Measurements from ENCODE around the gene SHC3. TPM values are rescaled to one million over a fixed set of nuclear protein-coding genes. Genes with fewer than 3 reads are reported as not detected.

Gene SHC3
- total RNA-seq, 3 donors from 2014 or later (not counting 1 experiment from before 2014, with no cell fraction given) = 0.02 to 0.09 (median 0.08) TPM

GRCh38 chr9:89149726-89150125 lies 28.9 kb downstream of the SHC3 start:
- Histone ChIP-seq H3K27me3 (ENCODE audit: control insufficient read depth, insufficient read depth, low read length) (no peaks in the 10 kb centered on the region), H3K4me3 (ENCODE audit: low read length) (no peak overlapping the region), H3K27ac (ENCODE audit: low read length) (no peak overlapping the region), H3K4me1 (ENCODE audit: control insufficient read depth, insufficient read depth, low read length) (no peaks in the 10 kb centered on the region), H3K9me3 (ENCODE audit: control insufficient read depth, insufficient read depth, low read length) (no peaks in the 10 kb centered on the region), H3K36me3 (ENCODE audit: control insufficient read depth, insufficient read depth, low read length) (no peaks in the 10 kb centered on the region)
- Mint-ChIP-seq H3K4me1 (peaks cover 3 to 4% of the 10 kb centered on the region in 2 donors), H3K4me3 (no peak overlapping the region), H3K9me3 (no peaks in the 10 kb centered on the region), H3K27ac (no peak overlapping the region), H3K36me3 (no peaks in the 10 kb centered on the region), H3K27me3 (ENCODE audit: low read depth in 2 of 2) (peaks cover 12 to 35% of the 10 kb centered on the region in 2 donors)
- no peak for DNase-seq
- WGBS (ENCODE audit: insufficient coverage) = 88% methylated on average over 2 of the region's 3 CpGs
- intact Hi-C loops (cut with micrococcal nuclease) = no loop called here
- ATAC-seq = no peak
- no peak for TF ChIP-seq CTCF (IDR thresholded peaks at IDR 0.05)

- intact Hi-C loops (cut with micrococcal nuclease) = no loop called here
- H3K27ac Mint-ChIP-seq = no peak overlapping the region
- H3K36me3 Mint-ChIP-seq = no peaks in the 10 kb centered on the region
- 93% methylated on average over 3 of the region's 3 CpGs for WGBS (ENCODE audit: insufficient coverage)
- ATAC-seq = no peak
- Histone ChIP-seq H3K4me1 (ENCODE audit: control insufficient read depth, insufficient read depth, low read length) (no peaks in the 10 kb centered on the region), H3K36me3 (ENCODE audit: control insufficient read depth, insufficient read depth, low read length) (no peaks in the 10 kb centered on the region), H3K27ac (ENCODE audit: low read length) (no peak overlapping the region), H3K27me3 (ENCODE audit: control insufficient read depth, insufficient read depth, low read length) (no peaks in the 10 kb centered on the region), H3K9me3 (ENCODE audit: control insufficient read depth, insufficient read depth, low read length) (no peaks in the 10 kb centered on the region), H3K4me3 (ENCODE audit: low read length) (no peak overlapping the region)
- H3K27me3 Mint-ChIP-seq (ENCODE audit: low read depth in 2 of 2) = peaks cover 9 to 26% of the 10 kb centered on the region in 2 donors
- no peak for DNase-seq
- TF ChIP-seq CTCF (IDR thresholded peaks at IDR 0.05) = no peak
- H3K4me1 Mint-ChIP-seq = no peaks in the 10 kb centered on the region
- no peaks in the 10 kb centered on the region for H3K9me3 Mint-ChIP-seq
- no peak overlapping the region for H3K4me3 Mint-ChIP-seq
Measured at GRCh38 chr9:89145097-89145496, 33.5 kb downstream of the SHC3 start.

- Histone ChIP-seq H3K27ac (ENCODE audit: low read length) (no peak overlapping the region), H3K4me3 (ENCODE audit: low read length) (no peak overlapping the region), H3K36me3 (ENCODE audit: control insufficient read depth, insufficient read depth, low read length) (no peaks in the 10 kb centered on the region), H3K27me3 (ENCODE audit: control insufficient read depth, insufficient read depth, low read length) (no peaks in the 10 kb centered on the region), H3K4me1 (ENCODE audit: control insufficient read depth, insufficient read depth, low read length) (no peaks in the 10 kb centered on the region), H3K9me3 (ENCODE audit: control insufficient read depth, insufficient read depth, low read length) (no peaks in the 10 kb centered on the region)
- H3K27me3 Mint-ChIP-seq (ENCODE audit: low read depth in 2 of 2) = peaks cover 9 to 26% of the 10 kb centered on the region in 2 donors
- ATAC-seq (no peak), DNase-seq (no peak)
- no peak overlapping the region for H3K27ac Mint-ChIP-seq
- WGBS (ENCODE audit: insufficient coverage) = 85% methylated on average over 2 of the region's 2 CpGs
- H3K4me3 Mint-ChIP-seq = no peak overlapping the region
- no peaks in the 10 kb centered on the region for H3K4me1 Mint-ChIP-seq
- TF ChIP-seq CTCF (IDR thresholded peaks at IDR 0.05) = no peak
- no peaks in the 10 kb centered on the region for H3K36me3 Mint-ChIP-seq
- H3K9me3 Mint-ChIP-seq = no peaks in the 10 kb centered on the region
- intact Hi-C loops (cut with micrococcal nuclease) = no loop called here
Measured at GRCh38 chr9:89144238-89144637, 34.4 kb downstream of the SHC3 start.

GRCh38 chr9:89143266-89143665 lies 35.4 kb downstream of the SHC3 start:
- DNase-seq (no peak), ATAC-seq (no peak)
- Histone ChIP-seq H3K36me3 (ENCODE audit: control insufficient read depth, insufficient read depth, low read length) (no peaks in the 10 kb centered on the region), H3K4me1 (ENCODE audit: control insufficient read depth, insufficient read depth, low read length) (no peaks in the 10 kb centered on the region), H3K4me3 (ENCODE audit: low read length) (no peak overlapping the region), H3K9me3 (ENCODE audit: control insufficient read depth, insufficient read depth, low read length) (no peaks in the 10 kb centered on the region), H3K27me3 (ENCODE audit: control insufficient read depth, insufficient read depth, low read length) (no peaks in the 10 kb centered on the region), H3K27ac (ENCODE audit: low read length) (no peak overlapping the region)
- no peaks in the 10 kb centered on the region for H3K36me3 Mint-ChIP-seq
- peaks cover 12 to 24% of the 10 kb centered on the region in 2 donors for H3K27me3 Mint-ChIP-seq (ENCODE audit: low read depth in 2 of 2)
- no peaks in the 10 kb centered on the region for H3K4me1 Mint-ChIP-seq
- no peak for TF ChIP-seq CTCF (IDR thresholded peaks at IDR 0.05)
- H3K9me3 Mint-ChIP-seq = no peaks in the 10 kb centered on the region
- intact Hi-C loops (cut with micrococcal nuclease) = no loop called here
- no peak overlapping the region for H3K4me3 Mint-ChIP-seq
- 90% methylated on average over 5 of the region's 5 CpGs for WGBS (ENCODE audit: insufficient coverage)
- H3K27ac Mint-ChIP-seq = no peak overlapping the region

Data from natural killer cell (primary cell).